Smooth muscle cell (in vitro differentiated cells): ENCODE measurements around the gene MIPOL1. TPM values are rescaled to one million over a fixed set of nuclear protein-coding genes. Genes with fewer than 3 reads are reported as not detected.
"Not testable (repeated sequence)": the region's sequence is repeated elsewhere in the genome, so short reads cannot be mapped to it uniquely, and the experiment has no call there.

Experiments
- DNase-seq: peaks from one replicate; lab custom pipeline; 2025; ENCODE audit not compliant: unreplicated experiment; lab: John Stamatoyannopoulos, UW
- H2AFZ ChIP-seq: fragments of 200-600 bp; sonication (generic); 2 replicates; pipeline ENCODE4 v1.6.0; 2016; ENCODE audit warnings: antibody characterized with exemption, low read depth, mild to moderate bottlenecking
- H3F3A ChIP-seq: fragments of 200-600 bp; sonication (generic); 2 replicates; pipeline ENCODE4 v1.6.0; 2017; ENCODE audit warnings: antibody characterized with exemption, low read depth
- H3K27ac ChIP-seq: fragments of 200-600 bp; sonication (generic); 2 replicates; pipeline ENCODE4 v1.5.1; 2016; ENCODE audit warnings: low read depth, mild to moderate bottlenecking
- H3K27me3 ChIP-seq: fragments of 200-600 bp; sonication (generic); 2 replicates; pipeline ENCODE4 v1.6.1; 2016; ENCODE audit warnings: low read depth, mild to moderate bottlenecking
- H3K36me3 ChIP-seq: fragments of 200-600 bp; sonication (generic); 2 replicates; pipeline ENCODE4 v1.5.1; 2016; ENCODE audit warnings: low read depth
- H3K4me1 ChIP-seq: fragments of 200-600 bp; sonication (generic); 2 replicates; pipeline ENCODE4 v1.5.1; 2016; ENCODE audit warnings: low read depth
- H3K4me2 ChIP-seq: fragments of 200-600 bp; sonication (generic); 2 replicates; pipeline ENCODE4 v1.6.0; 2016; ENCODE audit warnings: mild to moderate bottlenecking
- H3K4me3 ChIP-seq: fragments of 200-600 bp; sonication (generic); 2 replicates; pipeline ENCODE4 v1.5.1; 2016; ENCODE audit warnings: mild to moderate bottlenecking
- H3K79me2 ChIP-seq: fragments of 200-600 bp; sonication (generic); 2 replicates; pipeline ENCODE4 v1.6.0; 2016; ENCODE audit warnings: low read depth, mild to moderate bottlenecking
- H3K9ac ChIP-seq: fragments of 200-600 bp; sonication (generic); 2 replicates; pipeline ENCODE4 v1.6.0; 2016; ENCODE audit warnings: low read depth
- H3K9me3 ChIP-seq: fragments of 200-600 bp; sonication (generic); replicated peaks from 2 replicates; pipeline ENCODE4 v1.5.1; 2016; ENCODE audit warnings: low read depth
- H4K20me1 ChIP-seq: fragments of 200-600 bp; sonication (generic); 2 replicates; pipeline ENCODE4 v1.6.0; 2016; ENCODE audit warnings: low read depth
- CTCF ChIP-seq: fragments of 200-600 bp; sonication (generic); IDR thresholded peaks from 2 replicates; pipeline ENCODE4 v1.5.1; 2017; ENCODE audit warnings: borderline replicate concordance, mild to moderate bottlenecking, antibody characterized with exemption; ENCODE audit not compliant: insufficient read depth, poor library complexity, severe bottlenecking
- WGBS: methylation state at CpG from one replicate; pipeline ENCODE4 v1.1.7; 2016; ENCODE audit warnings: low lambda C conversion rate; 5-methylcytosine and 5-hydroxymethylcytosine counted together
- polyA plus RNA-seq: library from polyadenylated mRNA; unstranded; fragments of >200 nt; fragmentation: Nextera tagmentation; extraction: Ambion mirVana; gene quantifications from 2 replicates; pipeline ENCODE4 v1.2.1, GENCODE V29; 2016
- total RNA-seq: library from RNA; depleted of rRNA; stranded (reverse); fragments of >200 nt; gene quantifications from 2 replicates; pipeline ENCODE4 v1.2.3, GENCODE V29; 2014

The MIPOL1 gene
- total and polyA plus RNA-seq, 2 experiments from 2014 or later, result 3.2 to 5.1 TPM

DNA sequence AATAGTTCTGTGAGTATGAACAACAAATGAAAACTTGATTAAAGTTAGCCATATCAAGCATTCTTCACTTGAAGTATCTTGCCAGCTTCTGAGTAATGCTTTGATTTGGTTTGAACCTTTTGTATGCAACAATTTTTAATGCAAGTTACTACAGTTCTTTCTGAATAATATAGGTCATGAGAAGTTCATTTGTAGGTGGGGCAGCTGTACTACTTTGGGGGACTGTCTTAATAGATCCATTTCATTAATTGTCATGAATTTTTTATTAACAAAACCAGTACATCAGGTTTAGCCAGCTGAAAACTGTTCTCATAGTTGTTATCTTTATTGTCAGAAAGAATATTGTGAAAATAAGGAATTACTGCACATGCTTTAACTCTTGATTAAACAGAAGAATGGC, 254.6 kb downstream of the MIPOL1 start:
- no peaks in the 10 kb centered on the region for H3K27me3 ChIP-seq
- no peaks in the 10 kb centered on the region for H3F3A ChIP-seq
- no peaks in the 10 kb centered on the region for H4K20me1 ChIP-seq
- no peak overlapping the region for H2AFZ ChIP-seq
- no peak for TF ChIP-seq CTCF
- no peak overlapping the region for H3K4me3 ChIP-seq
- H3K9me3 ChIP-seq, result no peaks in the 10 kb centered on the region
- no peak for DNase-seq
- H3K4me2 ChIP-seq, result no peak overlapping the region
- H3K79me2 ChIP-seq, result no peaks in the 10 kb centered on the region
- H3K27ac ChIP-seq, result no peak overlapping the region
- no peaks in the 10 kb centered on the region for H3K4me1 ChIP-seq
- no peaks in the 10 kb centered on the region for H3K36me3 ChIP-seq
- no peak overlapping the region for H3K9ac ChIP-seq

DNA sequence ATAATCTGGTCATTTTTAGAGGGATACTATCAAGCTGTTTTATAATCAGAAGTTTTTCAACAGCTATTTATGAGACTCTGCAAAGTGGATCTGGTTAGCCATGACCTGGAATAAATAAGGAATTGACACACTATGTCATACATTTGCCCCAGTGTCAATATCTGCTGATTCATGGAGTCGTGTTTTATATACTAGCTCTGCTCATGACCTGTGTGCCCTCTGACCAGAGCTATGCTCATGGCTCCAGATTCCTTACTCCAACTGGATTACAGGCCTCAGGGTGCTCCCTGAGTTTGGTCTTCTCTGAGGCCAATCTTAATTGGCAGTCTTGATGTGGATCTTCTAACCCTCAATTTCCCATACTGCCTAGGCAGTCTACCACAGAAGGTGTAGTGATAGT, 256.2 kb downstream of the MIPOL1 start:
- H3K27ac ChIP-seq, result no peak overlapping the region
- H3K4me3 ChIP-seq, result no peak overlapping the region
- H3K79me2 ChIP-seq, result no peaks in the 10 kb centered on the region
- no peaks in the 10 kb centered on the region for H4K20me1 ChIP-seq
- H3K36me3 ChIP-seq, result no peaks in the 10 kb centered on the region
- H3F3A ChIP-seq, result no peaks in the 10 kb centered on the region
- no peaks in the 10 kb centered on the region for H3K4me1 ChIP-seq
- TF ChIP-seq CTCF, result no peak
- no peak overlapping the region for H3K9ac ChIP-seq
- DNase-seq, result no peak
- H3K27me3 ChIP-seq, result no peaks in the 10 kb centered on the region
- no peaks in the 10 kb centered on the region for H3K9me3 ChIP-seq
- no peak overlapping the region for H3K4me2 ChIP-seq
- no peak overlapping the region for H2AFZ ChIP-seq
- 100% methylated on average over 1 of the region's 1 CpG for whole genome bisulfite sequencing

DNA sequence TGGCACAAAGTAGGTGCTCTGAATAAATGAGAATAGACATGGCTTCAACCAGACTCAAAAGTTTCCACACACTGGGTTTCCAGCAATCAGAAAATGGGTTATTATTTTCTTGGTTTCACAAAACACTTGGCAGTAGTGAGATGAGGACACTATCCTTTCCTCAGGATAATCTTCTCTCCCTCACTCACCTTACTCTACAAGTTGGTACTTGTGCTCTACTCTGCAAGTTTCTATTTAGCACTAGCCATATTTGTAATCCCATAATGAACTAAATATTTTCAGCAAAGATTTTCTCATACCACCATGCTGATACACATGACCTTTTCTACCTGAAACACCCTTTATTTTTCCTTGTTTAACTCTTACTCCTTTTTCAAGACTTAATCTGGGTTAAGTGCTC, 259.6 kb downstream of the MIPOL1 start:
- DNase-seq, result no peak
- Histone ChIP-seq H3K79me2 (no peaks in the 10 kb centered on the region), H3K27me3 (no peaks in the 10 kb centered on the region), H2AFZ (no peak overlapping the region), H3K27ac (no peak overlapping the region), H3K4me2 (no peak overlapping the region), H3K4me1 (no peaks in the 10 kb centered on the region), H3K36me3 (no peaks in the 10 kb centered on the region), H3K9me3 (no peaks in the 10 kb centered on the region), H3K4me3 (no peak overlapping the region), H3K9ac (no peak overlapping the region), H4K20me1 (no peaks in the 10 kb centered on the region), H3F3A (no peaks in the 10 kb centered on the region)
- TF ChIP-seq CTCF, result no peak

DNA sequence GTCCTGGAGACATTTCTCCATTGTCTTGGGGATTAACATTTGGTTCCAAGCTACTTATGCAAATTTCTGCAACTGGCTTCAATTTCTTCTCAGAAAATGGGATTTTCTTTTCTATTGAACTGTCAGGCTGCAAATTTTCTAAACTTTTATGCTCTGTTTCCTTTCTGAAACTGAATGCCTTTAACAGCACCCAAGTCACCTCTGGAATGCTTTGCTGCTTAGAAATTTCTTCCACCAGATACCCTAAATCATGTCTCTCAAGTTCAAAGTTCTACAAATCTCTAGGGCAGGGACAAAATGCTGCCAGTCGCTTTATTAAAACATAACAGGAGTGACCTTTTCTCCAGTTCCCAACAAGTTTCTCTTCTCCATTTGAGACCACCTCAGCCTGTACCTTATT, 264.7 kb downstream of the MIPOL1 start:
- not testable (repeated sequence) for H3K9me3 ChIP-seq, H3K4me3 ChIP-seq, H3K4me1 ChIP-seq, H3K36me3 ChIP-seq, H3K27me3 ChIP-seq, H2AFZ ChIP-seq, H3K4me2 ChIP-seq, H3K27ac ChIP-seq, DNase-seq, H4K20me1 ChIP-seq, H3K9ac ChIP-seq, H3F3A ChIP-seq, H3K79me2 ChIP-seq
- WGBS, result 97% methylated on average over 1 of the region's 1 CpG
